HepG2 (cell line): ENCODE results near the gene PNN. TPM values are rescaled to one million over a fixed set of nuclear protein-coding genes. Genes with fewer than 3 reads are reported as not detected.
A peak's percentile ranks its signal among the peaks of the same experiment; 100 is the strongest.
"Not testable (repeated sequence)": the region's sequence is repeated elsewhere in the genome, so short reads cannot be mapped to it uniquely, and the experiment has no call there.

Source experiments
- ATAC-seq: fragments of 200-7000 bp; cut with Tn5 transposase; 3 replicates; pipeline ENCODE4 v1.9.1; 2020; ENCODE audit warnings: mild to moderate bottlenecking, moderate library complexity
- BruUV-seq: library from RNA; stranded (reverse); fragments of 400-500 nt; replicated peaks from 2 replicates; lab custom pipeline; 2021; lab: Mats Ljungman, UMichigan
- CTCF ChIA-PET: fragments of 300-600 bp; formaldehyde crosslinking; extraction: SDS; loops from one replicate; lab custom pipeline; 2021; ENCODE audit warnings: low total read pairs, inconsistent platforms, low intra/inter-chr PET ratio; lab: Yijun Ruan, JAX
- POLR2A ChIA-PET: fragments of 350-600 bp; sonication (Branson Sonifier 250); formaldehyde crosslinking; loops from one replicate; lab custom pipeline; 2020; ENCODE audit warnings: antibody characterized with exemption, inconsistent platforms; lab: Yijun Ruan, JAX
- DNase-seq: peaks from one replicate; pipeline ENCODE4 v3.0.0-alpha.2; 2015; ENCODE audit warnings: low spot score
- FAIRE-seq: peaks from 3 replicates; lab custom pipeline; 2011; peaks lifted over from hg19 to GRCh38; lab: Jason Lieb, UNC
- H2AFZ ChIP-seq: one replicate; pipeline ENCODE4 v1.6.1; 2011; ENCODE audit warnings: low read length, inconsistent platforms
- H3K27ac ChIP-seq: fragments of 300-600 bp; 3 replicates; pipeline ENCODE4 v1.8.0; 2011; ENCODE audit warnings: mixed run types, mild to moderate bottlenecking, mixed read lengths, low read length, inconsistent platforms; ENCODE audit not compliant: insufficient read depth; ENCODE audit errors: extremely low read length
- H3K27me3 ChIP-seq, 2 experiments: fragments of 200-600 bp in 1 of 2; 2 replicates in 1 of 2; 3 replicates in 1 of 2; pipeline versions ENCODE4 v1.6.0 to v1.8.0; 2011; ENCODE audit warnings: low read length in 2 of 2, mild to moderate bottlenecking in 2 of 2, moderate library complexity in 2 of 2, inconsistent platforms in 1 of 2; ENCODE audit not compliant: insufficient read depth in 2 of 2, control insufficient read depth in 1 of 2
- H3K36me3 ChIP-seq, 2 experiments: fragments of 200-600 bp in 1 of 2; replicated peaks in 1 of 2; 2 replicates in 1 of 2; 3 replicates in 1 of 2; pipeline versions ENCODE4 v1.5.1 to v1.8.0; 2011; ENCODE audit warnings: low read length in 2 of 2, inconsistent platforms in 1 of 2; ENCODE audit not compliant: insufficient read depth in 2 of 2, control insufficient read depth in 1 of 2
- H3K4me1 ChIP-seq: 2 replicates; pipeline ENCODE4 v1.5.1; 2012; ENCODE audit warnings: low read length, inconsistent platforms; ENCODE audit not compliant: insufficient read depth
- H3K4me2 ChIP-seq: 2 replicates; pipeline ENCODE4 v1.6.0; 2011; ENCODE audit warnings: low read depth, low read length, inconsistent platforms
- H3K4me3 ChIP-seq, 3 experiments: fragments of 200-600 bp in 1 of 3; sonication (generic), shearing (Covaris generic) in 1 of 3; replicated peaks in 1 of 3; 2 replicates each; pipeline ENCODE4 v1.5.1; 2011 to 2016; ENCODE audit warnings: low read length in 3 of 3, inconsistent platforms in 2 of 3, low read depth in 2 of 3, mild to moderate bottlenecking in 2 of 3, control low read depth in 1 of 3, mixed read lengths in 1 of 3; ENCODE audit not compliant: insufficient read depth in 1 of 3
- H3K79me2 ChIP-seq: one replicate; pipeline ENCODE4 v1.6.1; 2011; ENCODE audit warnings: low read length, inconsistent platforms; ENCODE audit not compliant: insufficient read depth
- H3K9ac ChIP-seq: 2 replicates; pipeline ENCODE4 v1.6.0; 2011; ENCODE audit warnings: mild to moderate bottlenecking, low read depth, low read length, inconsistent platforms; ENCODE audit not compliant: insufficient read depth
- H3K9me3 ChIP-seq: 2 replicates; pipeline ENCODE4 v1.5.1; 2012; ENCODE audit warnings: mild to moderate bottlenecking, low read length
- H4K20me1 ChIP-seq: 2 replicates; pipeline ENCODE4 v1.6.0; 2011; ENCODE audit warnings: inconsistent platforms, mild to moderate bottlenecking, low read length, moderate library complexity; ENCODE audit not compliant: insufficient read depth
- ATRX ChIP-seq: sonication (generic); formaldehyde crosslinking; IDR thresholded peaks from 2 replicates; pipeline ENCODE4 v1.4.0; 2020; ENCODE audit warnings: missing genetic modification reagents, borderline replicate concordance
- CSRNP1 ChIP-seq: sonication (generic); formaldehyde crosslinking; IDR thresholded peaks from 2 replicates; pipeline ENCODE4 v1.8.1; 2023; ENCODE audit warnings: mild to moderate bottlenecking, missing genetic modification reagents
- HOXA9 ChIP-seq: sonication (generic); formaldehyde crosslinking; IDR thresholded peaks from 2 replicates; pipeline ENCODE4 v1.8.1; 2022; ENCODE audit warnings: missing genetic modification reagents, mild to moderate bottlenecking, moderate library complexity, borderline replicate concordance
- SALL2 ChIP-seq: sonication (generic); formaldehyde crosslinking; IDR thresholded peaks from 2 replicates; pipeline ENCODE4 v1.8.1; 2023; ENCODE audit warnings: mild to moderate bottlenecking, missing genetic modification reagents, inconsistent platforms
- TMF1 ChIP-seq: sonication (generic); formaldehyde crosslinking; IDR thresholded peaks from 2 replicates; pipeline ENCODE4 v1.8.1; 2022; ENCODE audit warnings: low read depth, missing genetic modification reagents
- ZBTB44 ChIP-seq: sonication (generic); formaldehyde crosslinking; IDR thresholded peaks from 2 replicates; pipeline ENCODE4 v1.4.0; 2020; ENCODE audit warnings: missing genetic modification reagents
- ZFX ChIP-seq: sonication (generic); formaldehyde crosslinking; IDR thresholded peaks from 2 replicates; pipeline ENCODE4 v1.4.0; 2020; ENCODE audit warnings: mild to moderate bottlenecking, low read depth, missing genetic modification reagents, moderate library complexity
- ZNF121 ChIP-seq: sonication (generic); formaldehyde crosslinking; IDR thresholded peaks from 2 replicates; pipeline ENCODE4 v1.5.0; 2020; ENCODE audit warnings: mild to moderate bottlenecking, missing genetic modification reagents
- ZNF770 ChIP-seq: sonication (generic); formaldehyde crosslinking; IDR thresholded peaks from 2 replicates; pipeline ENCODE4 v1.5.0; 2020; ENCODE audit warnings: mild to moderate bottlenecking, missing genetic modification reagents
- WGBS: methylation state at CpG from one replicate; pipeline ENCODE4 v1.1.6; 2017; ENCODE audit warnings: low lambda C conversion rate; 5-methylcytosine and 5-hydroxymethylcytosine counted together
- in situ Hi-C: cut with HindIII; loops from 2 replicates; pipeline ENCODE4 v1.10.0; 2017; ENCODE audit warnings: low pct_unique_long_range_greater_than_20kb; ENCODE audit not compliant: extremely low pct_ligation_motif_present
- intact Hi-C: fragments of 100-400 bp; cut with micrococcal nuclease; formaldehyde crosslinking; loops from one replicate; pipeline ENCODE4 v1.10.0; 2022; ENCODE audit not compliant: unreplicated experiment
- polyA plus RNA-seq, 8 experiments: library from polyadenylated mRNA; depleted of rRNA in 3 of 8; stranded (reverse) in 7 of 8; unstranded in 1 of 8; fragments of >200 nt; fragmentation: Illumina TruSeq in 4 of 8; extraction: Trizol in 4 of 8; gene quantifications; 2 replicates each; pipeline versions ENCODE4 v1.2.1 to v1.2.3, GENCODE V29; 2011 to 2016; ENCODE audit warnings: low read depth in 4 of 8, missing spikeins in 1 of 8, mixed read lengths in 1 of 8; ENCODE audit not compliant: insufficient read depth in 1 of 8
- total RNA-seq, 5 experiments: library from RNA; depleted of rRNA; stranded (reverse); fragments of >200 nt; fragmentation: Illumina TruSeq; extraction: Trizol; gene quantifications; 2 replicates each; pipeline ENCODE4 v1.2.3, GENCODE V29; 2016; ENCODE audit warnings: low read depth in 1 of 5
- TF ChIP-seq, protein P1 (sequence below): sonication (generic); formaldehyde crosslinking; conservative IDR thresholded peaks from 2 replicates; pipeline ENCODE4 v1.8.0; 2022; ENCODE audit warnings: low read depth, missing genetic modification reagents

The PNN gene
- total and polyA plus RNA-seq, 2 of the 13 experiments (the other 11 are each of a cell fraction or from before 2014, with no cell fraction given), result 58.0 to 214 TPM

DNA sequence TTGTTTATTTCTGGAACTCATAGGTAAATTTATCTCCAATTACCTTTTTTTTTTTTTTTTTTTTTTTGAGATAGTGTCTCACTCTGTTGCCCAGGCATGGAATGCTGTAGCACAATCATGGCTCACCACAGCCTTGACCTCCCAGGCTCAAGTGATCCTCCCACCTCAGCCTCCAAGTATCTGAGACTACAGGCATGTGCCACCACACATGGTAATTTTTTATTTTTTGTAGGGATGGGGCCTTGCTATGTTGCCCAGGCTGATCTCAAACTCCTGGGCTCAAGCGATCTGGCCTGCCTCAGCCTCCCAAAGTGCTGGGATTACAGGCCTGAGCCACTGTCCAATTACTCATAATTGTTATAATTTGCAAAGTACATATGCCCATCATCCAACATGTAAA, 45.4 kb downstream of the PNN start:
- H3K4me3 ChIP-seq, H4K20me1 ChIP-seq, H3K36me3 ChIP-seq: not testable (repeated sequence)
- TF ChIP-seq ZNF770 (CRISPR knock-in tag) (peak; percentile 75; the same call in 1 of the 2 replicates), ZNF121 (CRISPR knock-in tag) (peak; percentile 84)
- TF ChIP-seq, all 625 proteins: peak for 2; not testable (repeated sequence) for 623
- in situ Hi-C loops, H3K4me2 ChIP-seq, intact Hi-C loops, ATAC-seq, H3K27me3 ChIP-seq, FAIRE-seq, H3K79me2 ChIP-seq, BruUV-seq, DNase-seq, H2AFZ ChIP-seq, CTCF ChIA-PET, H3K9me3 ChIP-seq, H3K27ac ChIP-seq, H3K9ac ChIP-seq: not testable (repeated sequence)
- peaks cover 23% of the 10 kb centered on the region for H3K4me1 ChIP-seq
- 80% methylated on average over 1 of the region's 1 CpG for WGBS
- POLR2A ChIA-PET, result interaction anchor here (0.8 kb wide), 1 partner anchor 12 kb away, joined by 3 read pairs; no protein-coding TSS in a partner anchor

GRCh38 chr14:39228044-39228443, 53.0 kb downstream of the PNN start:
- CTCF ChIA-PET, result no interaction called here
- H3K27me3 ChIP-seq, result 0 out of 5 replicates have a peak, but pooled peaks cover 0 to 2% of the 10 kb centered on the region in 2 experiments
- DNase-seq, result peak; percentile 41
- 25% methylated on average over 3 of the region's 3 CpGs for WGBS
- POLR2A ChIA-PET, result interaction anchor here (2.3 kb wide), 1 partner anchor 58 kb away, joined by 10 read pairs; the partner anchor contains the start of gene TRAPPC6B
- no peak for FAIRE-seq
- intact Hi-C loops (no loop called here), in situ Hi-C loops (no loop called here)
- no peaks in the 10 kb centered on the region for H3K79me2 ChIP-seq
- TF ChIP-seq ZBTB44 (CRISPR knock-in tag) (no peak), ATRX (CRISPR knock-in tag) (no peak), TMF1 (CRISPR knock-in tag) (no peak), SALL2 (CRISPR knock-in tag) (no peak), CSRNP1 (CRISPR knock-in tag) (no peak), ZFX (CRISPR knock-in tag) (no peak), HOXA9 (peak; percentile 56; the same call in 1 of the 2 replicates)
- TF ChIP-seq, protein P1, sequence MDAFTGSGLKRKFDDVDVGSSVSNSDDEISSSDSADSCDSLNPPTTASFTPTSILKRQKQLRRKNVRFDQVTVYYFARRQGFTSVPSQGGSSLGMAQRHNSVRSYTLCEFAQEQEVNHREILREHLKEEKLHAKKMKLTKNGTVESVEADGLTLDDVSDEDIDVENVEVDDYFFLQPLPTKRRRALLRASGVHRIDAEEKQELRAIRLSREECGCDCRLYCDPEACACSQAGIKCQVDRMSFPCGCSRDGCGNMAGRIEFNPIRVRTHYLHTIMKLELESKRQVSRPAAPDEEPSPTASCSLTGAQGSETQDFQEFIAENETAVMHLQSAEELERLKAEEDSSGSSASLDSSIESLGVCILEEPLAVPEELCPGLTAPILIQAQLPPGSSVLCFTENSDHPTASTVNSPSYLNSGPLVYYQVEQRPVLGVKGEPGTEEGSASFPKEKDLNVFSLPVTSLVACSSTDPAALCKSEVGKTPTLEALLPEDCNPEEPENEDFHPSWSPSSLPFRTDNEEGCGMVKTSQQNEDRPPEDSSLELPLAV, result 0 out of 2 replicates have a peak, but pooled peaks have one; percentile 33
- no peak for ATAC-seq
- H3K27ac ChIP-seq, result no peak overlapping the region
- H3K4me2 ChIP-seq, result peak overlapping the region; percentile 31
- H3K9ac ChIP-seq, result no peak overlapping the region
- H3K9me3 ChIP-seq, result no peaks in the 10 kb centered on the region
- no peak overlapping the region for H2AFZ ChIP-seq
- no peaks in the 10 kb centered on the region for H3K36me3 ChIP-seq
- H3K4me3 ChIP-seq, result no peak overlapping the region
- H3K4me1 ChIP-seq, result peaks cover 43% of the 10 kb centered on the region
- no peaks in the 10 kb centered on the region for H4K20me1 ChIP-seq
- BruUV-seq, result no TSS peak
